Measurements from ENCODE around the gene GSX2. TPM values are rescaled to one million over a fixed set of nuclear protein-coding genes. Genes with fewer than 3 reads are reported as not detected.

The GSX2 gene
- total and polyA plus RNA-seq, 11 donors: 0.04 TPM; not detected in 10

DNA sequence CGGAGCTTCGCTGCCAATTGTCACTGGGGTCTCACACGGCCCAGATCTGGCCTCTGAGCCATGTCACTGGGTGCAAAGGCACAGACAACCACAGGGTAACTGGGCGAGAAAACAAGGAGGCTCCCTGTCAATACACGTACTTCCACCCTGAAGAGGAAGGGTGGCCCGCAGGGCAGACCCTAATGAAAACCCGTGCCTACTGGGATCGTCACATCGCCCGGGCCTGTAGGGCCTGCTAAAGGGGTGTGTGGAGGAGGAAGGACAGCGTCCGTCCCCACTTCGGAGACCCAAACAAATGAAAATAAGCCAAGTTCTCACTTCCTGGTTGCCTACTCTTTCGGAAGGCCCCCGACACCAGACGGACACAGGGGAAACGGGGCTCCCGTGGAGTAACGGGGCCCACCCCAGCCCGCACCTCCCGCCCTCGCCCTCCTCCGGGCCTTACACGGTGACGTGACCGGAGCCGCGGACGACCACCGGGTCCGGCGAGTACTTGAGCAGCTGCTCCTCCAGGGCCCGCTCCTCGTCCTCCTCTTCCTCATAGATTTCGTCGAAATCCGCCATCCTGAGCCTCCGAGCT, 36.1 kb upstream of the GSX2 start:
- H3K27ac ChIP-seq: peak overlapping the region; percentile 86 to 97 (median 94)
- DNase-seq (peak; percentile 30 to 75 (median 37)), ATAC-seq (peak; percentile 25 to 32 (median 28))
- TF ChIP-seq, protein P1, sequence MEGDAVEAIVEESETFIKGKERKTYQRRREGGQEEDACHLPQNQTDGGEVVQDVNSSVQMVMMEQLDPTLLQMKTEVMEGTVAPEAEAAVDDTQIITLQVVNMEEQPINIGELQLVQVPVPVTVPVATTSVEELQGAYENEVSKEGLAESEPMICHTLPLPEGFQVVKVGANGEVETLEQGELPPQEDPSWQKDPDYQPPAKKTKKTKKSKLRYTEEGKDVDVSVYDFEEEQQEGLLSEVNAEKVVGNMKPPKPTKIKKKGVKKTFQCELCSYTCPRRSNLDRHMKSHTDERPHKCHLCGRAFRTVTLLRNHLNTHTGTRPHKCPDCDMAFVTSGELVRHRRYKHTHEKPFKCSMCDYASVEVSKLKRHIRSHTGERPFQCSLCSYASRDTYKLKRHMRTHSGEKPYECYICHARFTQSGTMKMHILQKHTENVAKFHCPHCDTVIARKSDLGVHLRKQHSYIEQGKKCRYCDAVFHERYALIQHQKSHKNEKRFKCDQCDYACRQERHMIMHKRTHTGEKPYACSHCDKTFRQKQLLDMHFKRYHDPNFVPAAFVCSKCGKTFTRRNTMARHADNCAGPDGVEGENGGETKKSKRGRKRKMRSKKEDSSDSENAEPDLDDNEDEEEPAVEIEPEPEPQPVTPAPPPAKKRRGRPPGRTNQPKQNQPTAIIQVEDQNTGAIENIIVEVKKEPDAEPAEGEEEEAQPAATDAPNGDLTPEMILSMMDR (IDR thresholded peaks at IDR 0.05): no peak
- no peaks in the 10 kb centered on the region for H3K27me3 ChIP-seq
- H3K36me3 ChIP-seq: no peaks in the 10 kb centered on the region
- peak overlapping the region; percentile 84 to 100 (median 96) for H3K4me3 ChIP-seq
- peaks cover 7 to 72% (median 56%) of the 10 kb centered on the region in 12 donors for H3K4me1 ChIP-seq
- intact Hi-C loops (cut with DNase I): loop anchor here in 6 of 10 donors (5.0 to 10.0 kb wide), 5 partner anchors 38 to 359 kb away; partner anchors contain the start of genes GSX2 (in 1 of the 6) and PDGFRA (in 1 of the 6)
- 0% methylated on average over 35 to 38 of the region's 38 CpGs for WGBS, 4 donors
- peaks cover 0 to 10% (median 0%) of the 10 kb centered on the region in 12 donors for H3K9me3 ChIP-seq

DNA sequence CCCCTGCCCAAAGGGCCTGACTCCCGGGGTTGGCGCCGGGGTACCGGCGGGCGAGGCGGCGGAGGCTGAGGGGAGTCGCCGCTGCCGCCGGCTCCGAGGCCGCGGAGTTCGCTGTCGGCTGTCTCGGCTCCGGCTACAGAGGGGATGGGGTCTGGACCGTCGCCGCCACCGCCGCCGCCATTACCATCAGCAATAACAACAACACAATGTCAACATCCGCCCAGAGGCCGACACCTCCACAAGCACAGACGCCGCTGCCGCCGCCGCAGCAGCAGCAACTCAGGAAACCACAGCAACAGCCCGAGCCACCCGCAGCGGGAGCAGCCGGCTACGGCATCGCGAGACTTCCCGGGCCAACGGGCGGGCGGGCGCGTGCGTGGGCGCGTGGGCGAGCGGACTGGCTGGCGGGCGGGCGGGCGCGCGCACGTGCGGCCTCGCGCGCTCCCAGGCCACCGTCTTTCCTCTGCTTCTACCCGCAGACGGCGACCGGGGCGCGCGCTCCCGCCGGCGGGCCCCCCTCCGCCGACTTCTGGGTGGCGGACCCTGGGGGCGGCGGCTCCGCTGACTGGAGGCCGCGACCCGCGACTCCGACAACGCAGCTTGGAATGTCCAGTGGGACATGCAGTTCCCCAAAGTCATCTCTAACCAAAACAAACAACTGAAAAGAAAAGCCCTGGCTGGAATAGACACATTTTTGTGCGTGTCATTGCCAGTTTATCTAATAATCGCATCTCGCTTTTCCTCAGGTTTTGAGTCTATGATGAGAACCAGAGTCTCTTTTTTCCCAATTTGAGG, 35.4 kb upstream of the GSX2 start, which contains the start of gene CHIC2:
Gene CHIC2 (minus strand): TSS at position 289 of the 795 bp plus-strand sequence. CDS start 305 bp downstream, outside the sequence.
- ATAC-seq: peak; percentile 74 to 95 (median 90)
- intact Hi-C loops (cut with DNase I): loop anchor here in 8 of 10 donors (1.0 to 10.0 kb wide), 6 partner anchors 38 to 360 kb away; partner anchors contain the start of genes GSX2 (in 1 of the 8) and PDGFRA (in 1 of the 8)
- DNase-seq: peak; percentile 96 to 99 (median 97)
- peaks cover 0 to 10% (median 0%) of the 10 kb centered on the region in 12 donors for H3K9me3 ChIP-seq
- WGBS, 4 donors: 0 to 1% (median 0%) methylated on average over 24 to 87 of the region's 87 CpGs
- TF ChIP-seq, protein P1 (IDR thresholded peaks at IDR 0.05): no peak
- peak; percentile 83 to 94 for TF ChIP-seq POLR2A (IDR thresholded peaks at IDR 0.05)
- H3K36me3 ChIP-seq: no peaks in the 10 kb centered on the region
- peak within 1 kb of the TSS; percentile 84 to 100 (median 96) for H3K4me3 ChIP-seq
- peak within 1 kb of the TSS; percentile 86 to 97 (median 94) for H3K27ac ChIP-seq
- H3K4me1 ChIP-seq: peaks cover 1 to 66% (median 53%) of the 10 kb centered on the region in 12 donors
- no peaks in the 10 kb centered on the region for H3K27me3 ChIP-seq

DNA sequence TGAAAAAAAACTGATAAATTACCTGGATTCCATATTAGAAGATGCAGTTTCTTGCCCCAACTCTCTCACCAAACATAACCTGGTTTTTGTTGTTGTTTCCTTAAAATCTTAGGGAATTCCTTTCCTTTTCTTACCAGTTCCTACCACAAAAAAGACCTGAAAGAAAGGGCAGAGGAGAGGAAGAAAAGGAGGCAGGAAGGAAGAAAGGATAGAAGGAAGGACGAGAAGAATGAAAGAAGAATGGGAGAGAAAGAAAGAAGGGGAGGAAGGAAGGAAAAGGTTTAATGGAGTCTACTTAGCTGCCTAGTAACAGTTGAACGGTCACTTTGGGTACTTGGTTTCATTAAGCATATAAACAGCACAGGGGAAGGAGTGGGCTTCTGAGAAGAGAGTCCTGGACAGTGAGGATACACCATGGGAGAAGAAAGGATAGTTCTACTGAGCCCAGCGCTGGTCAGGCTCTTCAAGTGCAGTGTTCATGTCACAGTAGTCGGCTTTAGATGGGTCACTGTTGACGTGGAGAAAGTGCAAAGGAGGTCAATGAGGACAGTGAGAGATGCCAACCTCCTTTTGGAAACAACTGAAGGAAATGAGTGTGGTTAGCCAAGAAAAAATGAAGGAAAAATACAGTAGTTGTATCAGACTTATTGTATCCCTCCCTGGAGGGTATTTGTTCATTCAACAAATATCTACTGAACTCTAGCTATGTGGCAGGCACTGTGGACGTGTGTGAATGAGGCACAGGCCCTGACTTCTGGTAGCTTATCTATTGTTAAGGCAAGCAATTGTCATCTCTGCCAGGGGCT, 34.5 kb upstream of the GSX2 start:
- Histone ChIP-seq H3K36me3 (no peaks in the 10 kb centered on the region), H3K27me3 (no peaks in the 10 kb centered on the region), H3K4me3 (peak overlapping the region in 11 of 12 donors; percentile 84 to 100 (median 97)), H3K9me3 (peaks cover 0 to 10% (median 0%) of the 10 kb centered on the region in 12 donors), H3K4me1 (peaks cover 0 to 56% (median 44%) of the 10 kb centered on the region in 12 donors), H3K27ac (peak overlapping the region; percentile 86 to 97 (median 94))
- TF ChIP-seq, protein P1 (IDR thresholded peaks at IDR 0.05): no peak
- no peak for TF ChIP-seq POLR2A (IDR thresholded peaks at IDR 0.05)
- DNase-seq: peak in 2 of 5 donors; percentile 26 to 30
- intact Hi-C loops (cut with DNase I): loop anchor here in 6 of 10 donors (1.0 to 10.0 kb wide), 5 partner anchors 149 to 361 kb away; partner anchors contain the start of gene PDGFRA (in 1 of the 6)
- ATAC-seq: peak in 1 of 4 donors; percentile 3
- 40 to 55% (median 47%) methylated on average over 6 of the region's 6 CpGs for WGBS, 4 donors
